HG02870 (cell line): Measurements from ENCODE around the gene RBMY1B.
"Not testable (repeated sequence)": the region's sequence is repeated elsewhere in the genome, so short reads cannot be mapped to it uniquely, and the experiment has no call there.

Experiments
- ATAC-seq: cut with Tn5 transposase; IDR thresholded peaks from one replicate; pipeline ENCODE4 v1.9.1; 2021; ENCODE audit warnings: mild to moderate bottlenecking, moderate library complexity; ENCODE audit not compliant: unreplicated experiment

The RBMY1B gene

DNA sequence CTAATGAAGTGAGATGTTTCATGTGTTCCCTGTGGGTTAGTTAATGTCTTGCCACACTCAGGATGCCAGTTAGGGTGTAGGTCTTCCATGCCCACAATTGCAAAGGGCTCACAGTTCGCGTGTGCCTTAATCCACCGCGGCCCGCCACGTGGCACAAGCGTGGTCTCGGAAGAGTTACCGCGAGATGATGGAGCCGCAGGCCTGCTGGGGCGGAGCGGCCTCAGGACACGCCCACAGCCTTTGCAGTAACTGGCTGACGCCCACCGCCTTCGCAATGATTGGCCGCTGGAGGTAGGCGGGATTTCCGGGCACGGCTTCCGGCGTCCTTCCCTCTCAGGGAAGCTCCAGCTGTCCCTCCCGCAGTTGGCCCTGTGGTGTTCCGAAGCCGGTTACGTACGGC is at the start of gene RBMY1B:
RBMY1B (plus strand) TSS at position 301 of the 400 bp plus-strand sequence. CDS start 2,013 bp downstream, outside the sequence.
- ATAC-seq: not testable (repeated sequence)

DNA sequence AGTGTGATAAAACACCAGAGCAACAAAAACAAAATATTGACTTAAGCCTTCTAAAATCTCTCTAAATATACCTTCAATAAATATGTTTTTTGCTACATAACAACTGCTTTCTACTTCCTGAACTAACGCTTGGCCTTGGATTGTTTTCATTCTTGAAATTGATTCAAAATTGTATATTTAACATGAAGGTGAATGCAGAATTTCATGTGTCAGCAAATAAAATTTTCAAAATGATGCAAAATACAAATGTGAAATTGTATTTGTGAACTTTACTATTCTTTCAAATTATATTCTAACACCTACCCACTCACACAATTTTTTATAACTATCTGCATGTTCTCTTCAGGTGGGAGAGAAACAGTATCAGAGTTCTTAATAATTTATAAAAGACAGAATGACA is 48.2 kb upstream of the RBMY1B start:
- not testable (repeated sequence) for ATAC-seq

- ATAC-seq: no peak
These were observed 28.2 kb upstream of the RBMY1B start for GRCh38 chrY:21482967-21483366.

GRCh38 chrY:21534579-21534978 is 23.4 kb downstream of the RBMY1B start, which contains the start of gene RBMY1A1:
Gene RBMY1A1 (plus strand): TSS chrY:21534879. CDS start chrY:21536892, 2,013 bp downstream.
- ATAC-seq: not testable (repeated sequence)

- not testable (repeated sequence) for ATAC-seq
These were observed 48.3 kb downstream of the RBMY1B start for GRCh38 chrY:21559316-21559984.
